Activated T-cell treated with anti-CD3 and anti-CD28 coated beads, Interleukin-2, amount 50 U/mL, for 72 hours (primary cell): Measurements from ENCODE around the gene DIAPH2. TPM values are rescaled to one million over a fixed set of nuclear protein-coding genes. Genes with fewer than 3 reads are reported as not detected.

Experiments used
- ATAC-seq, 2 donors: fragments of 150-1000 bp; cut with Tn5 transposase; replicated peaks in 1 of 2; 2 replicates each; pipeline ENCODE4 v1.10.0; 2021; ENCODE audit warnings: moderate library complexity in 2 of 2, mild to moderate bottlenecking in 1 of 2
- DNase-seq, 2 donors: peaks; one replicate each; pipeline ENCODE4 v3.0.0; 2021 to 2022; ENCODE audit warnings: mixed read lengths in 1 of 2
- H3K27ac Mint-ChIP-seq: one replicate; pipeline ENCODE4 v1.8.0; 2022; ENCODE audit warnings: mild to moderate bottlenecking, moderate library complexity, mixed read lengths
- H3K27me3 Mint-ChIP-seq: one replicate; pipeline ENCODE4 v1.8.0; 2022; ENCODE audit warnings: low read depth, mixed read lengths
- H3K36me3 Mint-ChIP-seq, 2 donors: one replicate each; pipeline ENCODE4 v1.8.0; 2022; ENCODE audit warnings: mixed read lengths in 2 of 2, mild to moderate bottlenecking in 1 of 2; ENCODE audit not compliant: insufficient read depth in 2 of 2
- H3K4me1 Mint-ChIP-seq: one replicate; pipeline ENCODE4 v1.8.0; 2022; ENCODE audit warnings: low read depth, mixed read lengths
- H3K4me3 Mint-ChIP-seq, 2 donors: one replicate each; pipeline ENCODE4 v1.8.0; 2022; ENCODE audit warnings: mild to moderate bottlenecking in 2 of 2, mixed read lengths in 2 of 2, moderate library complexity in 2 of 2
- H3K9me3 Mint-ChIP-seq, 2 donors: one replicate each; pipeline ENCODE4 v1.8.0; 2022; ENCODE audit warnings: mixed read lengths in 2 of 2
- total RNA-seq, 2 donors: library from RNA; stranded (reverse); gene quantifications; one replicate each; pipeline ENCODE4 v1.2.3, GENCODE V29; 2022

Gene DIAPH2
- total RNA-seq = 10 to 100 TPM; 10.6 to 11.6 TPM

DNA sequence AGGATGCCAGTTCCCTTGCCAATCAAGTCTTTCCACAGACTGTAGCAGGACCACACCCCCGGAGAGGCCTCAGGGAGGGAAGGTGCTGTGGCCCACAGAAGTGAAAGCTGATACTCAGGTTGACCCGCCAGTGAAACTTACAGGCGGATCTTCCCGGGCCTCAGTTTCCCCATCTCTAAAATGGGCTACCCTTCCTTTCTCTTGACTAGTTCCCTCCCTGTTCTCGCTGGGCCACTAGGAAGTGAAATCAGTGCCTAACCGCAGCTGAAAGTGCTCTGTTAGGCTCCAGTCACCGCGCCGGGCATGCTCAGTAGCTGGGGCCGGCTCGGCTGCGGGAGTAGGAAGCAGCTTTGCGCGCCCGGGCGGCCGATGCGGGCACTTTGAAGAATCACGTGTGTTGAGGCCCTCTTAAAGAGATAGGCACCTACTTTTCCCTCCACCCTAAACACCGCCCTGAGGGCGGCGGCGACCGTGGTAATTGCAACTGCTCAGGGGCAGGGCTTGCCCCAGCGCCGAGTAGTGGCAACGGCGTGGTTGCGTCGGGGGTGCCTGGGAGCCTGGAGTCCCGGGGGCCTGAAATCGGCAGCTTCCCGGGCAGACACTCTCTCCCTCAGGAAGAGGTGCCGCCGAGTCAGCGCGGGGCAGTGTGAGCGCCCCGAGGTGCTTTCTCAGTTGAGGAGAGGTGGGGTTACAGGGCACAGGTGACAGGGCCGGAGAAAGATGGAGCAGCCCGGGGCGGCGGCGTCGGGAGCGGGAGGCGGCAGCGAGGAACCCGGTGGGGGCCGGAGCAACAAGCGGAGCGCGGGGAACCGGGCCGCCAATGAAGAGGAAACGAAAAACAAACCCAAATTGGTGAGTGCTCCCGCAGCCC lies at the start of gene DIAPH2:
TSS of gene DIAPH2 (plus strand) at position 504 of the 871 bp plus-strand sequence.
- peaks cover 2 to 3% of the 10 kb centered on the region in 2 donors for H3K36me3 Mint-ChIP-seq
- peak within 1 kb of the TSS; percentile 97 to 98 for H3K4me3 Mint-ChIP-seq
- H3K9me3 Mint-ChIP-seq = no peaks in the 10 kb centered on the region
- DNase-seq (peak; percentile 79 to 83), ATAC-seq (peak; percentile 86 to 88)
- H3K27me3 Mint-ChIP-seq = peaks cover 21% of the 10 kb centered on the region
- peaks cover 46% of the 10 kb centered on the region for H3K4me1 Mint-ChIP-seq
- H3K27ac Mint-ChIP-seq = peak within 1 kb of the TSS; percentile 97

DNA sequence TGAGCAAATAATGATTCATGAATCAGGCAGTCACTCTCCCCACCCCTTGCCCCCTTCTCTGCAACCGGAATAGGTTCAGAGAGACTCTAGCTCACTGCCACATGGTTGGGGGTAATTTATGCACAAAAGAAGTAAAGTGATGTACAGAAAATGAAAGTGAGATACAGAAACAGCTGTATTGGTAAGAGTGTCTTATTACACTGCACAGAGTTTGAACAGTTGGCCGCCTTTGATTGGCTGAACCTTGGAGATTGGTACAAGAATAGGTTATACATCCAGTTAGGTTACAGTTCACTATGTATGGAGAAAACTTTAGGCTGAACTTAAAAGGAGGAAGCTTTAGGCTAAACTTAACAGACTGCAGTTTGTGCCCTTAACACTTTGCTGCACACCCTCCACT lies 34.6 kb upstream of the DIAPH2 start:
- Mint-ChIP-seq H3K4me3 (no peak overlapping the region), H3K27me3 (peaks cover 30% of the 10 kb centered on the region), H3K36me3 (no peaks in the 10 kb centered on the region), H3K9me3 (peaks cover 0 to under 1% of the 10 kb centered on the region in 2 donors), H3K4me1 (no peaks in the 10 kb centered on the region), H3K27ac (no peak overlapping the region)
- no peak for ATAC-seq
- no peak for DNase-seq

DNA sequence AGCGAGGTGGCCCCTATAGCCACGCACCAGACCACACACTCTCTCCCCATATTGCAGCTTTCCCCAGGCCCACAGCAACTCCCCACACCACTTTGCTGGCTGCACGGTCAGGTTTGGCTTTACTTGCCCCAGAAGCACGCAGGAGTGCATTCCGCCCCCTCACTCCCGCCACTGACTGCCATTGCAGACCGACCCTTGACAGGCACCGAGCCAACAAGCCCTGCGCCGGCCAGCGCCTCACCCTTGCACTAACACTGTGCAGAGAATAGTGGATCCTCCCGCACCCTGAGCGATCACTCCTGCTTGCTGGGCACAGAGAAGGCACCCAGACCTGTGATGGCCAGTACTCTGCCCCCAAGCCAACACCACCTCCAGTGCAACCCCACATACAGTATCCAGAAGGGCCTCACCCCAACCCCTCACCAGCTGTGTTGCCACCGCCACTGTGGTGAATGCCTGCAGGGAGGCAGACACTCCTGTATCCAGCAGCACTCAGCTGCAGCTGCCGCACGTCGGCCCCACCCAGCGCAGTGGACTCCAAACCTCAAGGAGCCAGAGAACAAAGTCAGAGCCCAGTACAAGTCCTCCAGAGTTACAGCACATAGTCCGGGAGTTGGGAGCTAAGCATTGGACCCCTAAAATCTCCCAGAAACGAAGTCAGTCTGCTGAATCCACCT lies 28.6 kb upstream of the DIAPH2 start:
- no peak overlapping the region for H3K4me3 Mint-ChIP-seq
- ATAC-seq (no peak), DNase-seq (no peak)
- no peaks in the 10 kb centered on the region for H3K4me1 Mint-ChIP-seq
- H3K27ac Mint-ChIP-seq = no peak overlapping the region
- H3K36me3 Mint-ChIP-seq = no peaks in the 10 kb centered on the region
- peaks cover 0 to 2% of the 10 kb centered on the region in 2 donors for H3K9me3 Mint-ChIP-seq
- H3K27me3 Mint-ChIP-seq = peaks cover 39% of the 10 kb centered on the region

DNA sequence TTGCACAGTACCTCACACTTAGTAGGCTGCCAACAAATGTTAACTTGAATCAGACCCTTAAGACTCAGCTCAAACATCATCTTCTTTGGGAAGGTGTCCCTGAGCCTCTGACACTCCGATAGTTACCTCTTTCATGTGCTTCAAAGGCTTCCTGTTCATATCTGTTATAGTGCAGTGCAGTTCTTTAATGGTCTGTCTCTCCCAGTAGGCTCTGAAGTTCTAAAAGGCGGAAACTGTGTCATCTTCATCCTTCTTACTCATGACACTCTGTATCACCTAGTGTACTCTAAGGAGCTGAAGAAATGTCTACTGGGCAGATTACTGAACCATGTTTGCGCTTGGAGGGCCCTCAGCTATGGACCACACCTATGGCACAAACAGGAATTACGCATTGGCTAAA lies 2.1 kb upstream of the DIAPH2 start:
- Mint-ChIP-seq H3K4me3 (peak overlapping the region in 1 of 2 donors; percentile 37), H3K9me3 (no peaks in the 10 kb centered on the region), H3K36me3 (peaks cover 2 to 3% of the 10 kb centered on the region in 2 donors), H3K27ac (no peak overlapping the region), H3K27me3 (peaks cover 36% of the 10 kb centered on the region), H3K4me1 (peaks cover 46% of the 10 kb centered on the region)
- ATAC-seq = peak; percentile 37 to 41
- DNase-seq = peak in 1 of 2 donors; percentile 1

DNA sequence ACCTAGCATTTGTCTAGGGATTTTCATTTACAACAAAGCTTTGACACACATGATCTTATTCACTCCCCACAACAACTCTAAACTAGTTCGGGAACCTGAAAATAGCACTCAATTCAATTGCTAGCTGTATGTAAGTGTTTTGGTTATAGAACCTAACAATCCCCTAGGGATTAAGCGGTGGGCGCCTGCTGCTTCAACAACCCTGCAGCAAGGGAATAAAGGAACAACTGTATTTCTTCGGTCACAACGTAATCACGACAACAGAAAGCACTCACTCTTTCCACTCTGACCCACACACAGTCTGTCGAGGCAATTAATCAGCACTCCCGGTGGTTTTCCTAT lies 674 bp upstream of the DIAPH2 start:
- peaks cover 27% of the 10 kb centered on the region for H3K27me3 Mint-ChIP-seq
- H3K4me1 Mint-ChIP-seq = peaks cover 46% of the 10 kb centered on the region
- DNase-seq (no peak), ATAC-seq (no peak)
- peaks cover 2 to 3% of the 10 kb centered on the region in 2 donors for H3K36me3 Mint-ChIP-seq
- H3K9me3 Mint-ChIP-seq = no peaks in the 10 kb centered on the region
- H3K4me3 Mint-ChIP-seq = peak overlapping the region; percentile 97 to 98
- no peak overlapping the region for H3K27ac Mint-ChIP-seq

DNA sequence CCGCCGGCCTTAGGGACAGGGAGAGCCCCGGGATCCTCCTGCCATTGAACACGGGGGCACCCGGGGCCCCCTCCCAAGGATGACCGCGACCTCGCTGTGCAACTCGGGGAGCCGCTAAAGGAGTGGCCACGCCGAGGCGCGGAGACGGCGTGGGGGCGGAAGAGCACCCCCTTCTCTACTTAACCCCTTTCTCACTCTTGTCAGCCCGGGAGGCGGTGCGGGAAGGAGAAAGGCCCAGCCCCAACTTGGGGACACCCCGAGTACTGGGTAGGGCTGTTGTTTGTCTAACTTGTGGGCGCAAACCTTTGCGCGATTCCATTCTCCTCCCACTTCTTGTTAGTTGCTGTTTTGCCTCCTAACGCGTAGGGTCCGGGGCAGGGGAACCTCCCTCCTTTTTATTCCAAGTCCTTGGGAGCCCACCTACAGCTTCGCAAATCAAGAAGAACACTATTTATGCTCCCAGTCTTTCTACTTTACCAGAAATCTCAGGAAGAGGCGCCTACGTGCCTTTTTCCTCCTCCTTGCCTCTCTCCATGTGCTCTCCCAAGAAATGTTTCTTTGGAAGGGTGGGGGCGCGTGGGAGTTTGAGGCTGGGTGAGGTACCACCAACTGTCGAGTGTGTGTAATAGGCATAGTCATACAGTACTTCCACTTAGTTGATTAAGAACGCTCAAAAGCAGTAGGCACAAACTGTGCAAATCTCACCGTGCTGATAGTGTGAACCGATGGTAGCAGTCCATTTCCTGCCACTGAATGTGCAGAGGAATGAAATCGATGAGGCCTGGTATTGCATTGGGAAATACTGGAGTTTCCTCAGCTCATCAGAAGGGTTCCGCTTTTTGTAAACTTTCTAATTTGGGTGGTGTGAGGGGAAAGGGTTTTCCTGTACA lies 813 bp downstream of the DIAPH2 start:
- no peaks in the 10 kb centered on the region for H3K9me3 Mint-ChIP-seq
- peaks cover 21% of the 10 kb centered on the region for H3K27me3 Mint-ChIP-seq
- DNase-seq (peak; percentile 39 to 54), ATAC-seq (peak; percentile 65 to 75)
- peaks cover 46% of the 10 kb centered on the region for H3K4me1 Mint-ChIP-seq
- H3K4me3 Mint-ChIP-seq = peak overlapping the region; percentile 97 to 98
- H3K27ac Mint-ChIP-seq = peak overlapping the region; percentile 93
- peaks cover 2 to 3% of the 10 kb centered on the region in 2 donors for H3K36me3 Mint-ChIP-seq

DNA sequence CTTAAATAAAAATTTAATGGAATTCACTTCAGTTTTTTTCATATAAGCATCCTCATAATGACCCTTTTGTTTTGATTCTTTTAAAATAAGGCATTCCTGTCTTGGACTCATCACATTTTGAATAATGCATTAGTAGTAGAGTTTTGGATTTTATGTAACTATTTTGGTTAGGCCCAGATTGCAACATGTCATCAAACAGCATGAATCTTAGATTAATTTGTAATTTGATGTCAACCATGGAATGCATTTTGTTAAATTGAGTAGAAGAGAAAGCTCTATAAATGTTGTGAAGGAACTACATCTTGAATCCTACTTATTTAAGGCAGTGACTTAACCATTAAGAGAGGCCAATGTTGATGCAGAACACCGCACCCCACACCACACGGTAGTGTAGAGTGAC lies 3.1 kb downstream of the DIAPH2 start:
- no peak overlapping the region for H3K4me3 Mint-ChIP-seq
- no peaks in the 10 kb centered on the region for H3K9me3 Mint-ChIP-seq
- no peak overlapping the region for H3K27ac Mint-ChIP-seq
- ATAC-seq (no peak), DNase-seq (no peak)
- H3K27me3 Mint-ChIP-seq = peaks cover 12% of the 10 kb centered on the region
- H3K36me3 Mint-ChIP-seq = peaks cover 2 to 3% of the 10 kb centered on the region in 2 donors
- peaks cover 38% of the 10 kb centered on the region for H3K4me1 Mint-ChIP-seq

DNA sequence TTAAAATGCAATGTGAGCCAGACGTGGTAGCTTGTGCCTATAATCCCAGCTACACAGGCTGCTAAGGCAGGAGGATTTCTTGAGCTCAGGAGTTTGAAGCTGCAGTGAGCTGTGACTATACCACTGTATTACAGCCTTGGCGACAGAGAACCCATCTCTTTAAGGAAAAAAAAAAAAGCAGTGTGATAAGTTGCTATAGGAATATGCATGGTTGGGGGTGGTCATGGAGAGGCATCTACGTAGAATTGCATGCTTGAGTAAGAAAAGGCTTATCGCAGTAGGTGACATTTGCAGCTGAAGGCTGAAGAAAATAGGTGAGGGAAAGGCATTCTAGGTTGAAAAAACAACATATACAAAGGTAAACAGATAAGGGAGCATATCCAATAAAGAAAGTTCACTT lies 4.1 kb downstream of the DIAPH2 start:
- Mint-ChIP-seq H3K27me3 (peaks cover 11% of the 10 kb centered on the region), H3K36me3 (peaks cover 2 to 3% of the 10 kb centered on the region in 2 donors), H3K27ac (no peak overlapping the region), H3K4me1 (peaks cover 28% of the 10 kb centered on the region), H3K9me3 (no peaks in the 10 kb centered on the region), H3K4me3 (no peak overlapping the region)
- ATAC-seq (no peak), DNase-seq (no peak)

DNA sequence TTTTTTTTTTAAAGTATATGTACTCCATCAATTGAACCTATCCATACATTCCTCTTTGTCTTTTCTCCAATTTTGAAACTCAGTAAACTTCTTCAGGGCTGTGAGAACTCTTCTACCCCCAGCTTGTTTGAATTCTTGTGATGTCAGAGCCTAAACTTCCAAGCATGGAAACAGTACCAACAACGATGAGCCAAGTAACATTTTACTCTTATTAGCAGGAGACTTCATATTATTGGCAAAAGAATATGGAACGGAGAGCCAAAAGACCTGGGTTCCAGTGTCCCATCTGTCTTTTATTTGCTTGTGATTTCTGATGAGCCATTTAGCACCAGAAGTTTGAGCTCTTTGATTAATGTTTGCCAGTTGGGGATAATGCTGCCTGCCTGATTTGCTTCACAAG lies 5.3 kb downstream of the DIAPH2 start:
- H3K9me3 Mint-ChIP-seq = no peaks in the 10 kb centered on the region
- ATAC-seq = no peak

DNA sequence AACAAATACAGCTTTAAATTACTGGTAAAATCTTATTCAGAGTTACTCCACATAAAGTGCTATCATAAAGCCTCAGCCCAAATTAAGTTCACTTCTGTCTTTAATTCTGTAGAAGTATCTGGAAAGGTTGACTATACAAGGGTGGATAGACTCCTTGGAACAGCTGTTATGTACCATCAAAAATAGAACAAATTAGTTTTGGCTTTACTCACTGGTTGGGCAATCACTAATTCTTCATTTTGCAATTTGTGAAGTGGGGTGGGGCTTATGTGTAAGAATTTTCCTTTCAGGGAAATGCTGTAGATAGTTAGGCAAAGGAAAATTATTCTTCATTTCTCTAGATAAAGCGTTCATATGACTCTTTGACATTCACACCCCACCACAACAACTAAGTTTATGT lies 7.8 kb downstream of the DIAPH2 start:
- no peaks in the 10 kb centered on the region for H3K9me3 Mint-ChIP-seq
- H3K27me3 Mint-ChIP-seq = no peaks in the 10 kb centered on the region
- ATAC-seq = no peak
- no peak overlapping the region for H3K4me3 Mint-ChIP-seq
- no peak for DNase-seq
- H3K36me3 Mint-ChIP-seq = no peaks in the 10 kb centered on the region
- H3K4me1 Mint-ChIP-seq = no peaks in the 10 kb centered on the region
- H3K27ac Mint-ChIP-seq = no peak overlapping the region

More for the DNA sequence above, 5.3 kb downstream of the DIAPH2 start:
- H3K27ac Mint-ChIP-seq = no peak overlapping the region
- H3K27me3 Mint-ChIP-seq = peaks cover 11% of the 10 kb centered on the region
- no peak overlapping the region for H3K4me3 Mint-ChIP-seq
- DNase-seq = no peak
- peaks cover 0 to 1% of the 10 kb centered on the region in 2 donors for H3K36me3 Mint-ChIP-seq
- H3K4me1 Mint-ChIP-seq = peaks cover 17% of the 10 kb centered on the region

DNA sequence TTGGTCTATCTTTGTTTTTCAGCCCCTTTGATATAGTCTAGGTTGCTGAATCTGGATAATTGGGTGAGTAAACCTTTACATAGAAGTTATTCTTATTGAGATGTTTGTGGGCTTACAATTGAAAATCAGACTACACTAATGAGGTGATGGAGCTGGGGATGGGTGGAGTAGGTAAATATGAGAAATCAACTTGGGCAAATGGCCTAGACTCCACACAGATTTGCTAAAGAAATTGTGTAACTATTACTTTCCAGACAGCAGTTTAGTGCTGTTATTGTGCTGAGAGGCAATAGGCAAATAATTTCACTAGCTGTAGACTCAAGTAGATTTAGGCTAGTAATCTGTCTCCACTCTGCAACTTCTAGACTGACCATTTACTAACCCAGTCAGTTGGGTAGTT lies 8.2 kb downstream of the DIAPH2 start:
- ATAC-seq = no peak
- no peak overlapping the region for H3K27ac Mint-ChIP-seq
- H3K4me3 Mint-ChIP-seq = no peak overlapping the region
- H3K9me3 Mint-ChIP-seq = no peaks in the 10 kb centered on the region
- H3K27me3 Mint-ChIP-seq = no peaks in the 10 kb centered on the region
- H3K36me3 Mint-ChIP-seq = no peaks in the 10 kb centered on the region
- DNase-seq = no peak
- H3K4me1 Mint-ChIP-seq = no peaks in the 10 kb centered on the region

DNA sequence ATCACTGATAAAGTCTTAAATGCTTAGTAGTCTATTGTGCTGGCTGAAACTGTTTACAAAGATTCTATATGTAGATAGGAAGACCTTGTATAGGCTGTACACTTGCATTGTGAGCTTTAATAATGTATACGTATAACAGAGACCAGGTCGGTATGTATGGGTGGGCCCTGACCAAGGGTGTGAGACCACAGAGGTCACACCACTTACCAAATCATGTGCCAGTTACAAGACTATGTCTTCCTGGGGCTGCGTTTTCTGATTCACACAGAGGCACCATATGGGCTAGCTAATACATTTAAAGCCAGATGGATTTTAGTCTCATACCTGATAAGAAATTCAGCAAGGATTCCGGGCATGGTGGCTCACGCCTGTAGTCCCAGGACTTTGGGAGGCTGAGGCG lies 8.8 kb downstream of the DIAPH2 start:
- no peaks in the 10 kb centered on the region for H3K27me3 Mint-ChIP-seq
- ATAC-seq (no peak), DNase-seq (no peak)
- no peaks in the 10 kb centered on the region for H3K4me1 Mint-ChIP-seq
- no peak overlapping the region for H3K27ac Mint-ChIP-seq
- H3K36me3 Mint-ChIP-seq = no peaks in the 10 kb centered on the region
- no peaks in the 10 kb centered on the region for H3K9me3 Mint-ChIP-seq
- H3K4me3 Mint-ChIP-seq = no peak overlapping the region

DNA sequence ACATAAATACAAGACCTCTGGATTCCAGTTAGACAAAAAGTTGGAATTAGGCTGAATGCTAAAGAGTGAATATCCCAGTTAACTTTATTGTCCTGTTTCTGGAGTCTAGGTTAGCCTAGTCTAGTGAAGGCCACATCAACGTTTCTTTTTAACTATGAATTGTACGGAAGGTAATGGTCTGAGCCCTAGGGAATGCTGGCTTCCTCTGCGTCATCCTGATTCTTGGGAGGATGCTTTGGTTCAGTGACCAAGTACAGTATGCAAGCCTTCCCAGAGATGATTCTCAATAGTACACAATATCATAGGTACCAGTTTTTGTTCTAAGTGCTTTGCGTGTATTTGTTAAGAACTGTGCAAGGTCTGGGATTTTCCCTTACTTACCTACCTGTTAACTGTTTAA lies 11.8 kb downstream of the DIAPH2 start:
- H3K36me3 Mint-ChIP-seq = no peaks in the 10 kb centered on the region
- DNase-seq = no peak
- no peak for ATAC-seq
- no peak overlapping the region for H3K27ac Mint-ChIP-seq
- H3K27me3 Mint-ChIP-seq = peaks cover 11% of the 10 kb centered on the region
- no peaks in the 10 kb centered on the region for H3K4me1 Mint-ChIP-seq
- no peaks in the 10 kb centered on the region for H3K9me3 Mint-ChIP-seq
- H3K4me3 Mint-ChIP-seq = no peak overlapping the region
